CD4-positive, alpha-beta T cell (primary cell): ENCODE results near the gene SLC35C1. TPM values are rescaled to one million over a fixed set of nuclear protein-coding genes. Genes with fewer than 3 reads are reported as not detected.
A peak's percentile ranks its signal among the peaks of the same experiment; 100 is the strongest.

ENCODE experiments used
- ATAC-seq: fragments of 200-7000 bp; cut with Tn5 transposase; one replicate; pipeline ENCODE4 v1.10.0; 2022; ENCODE audit warnings: mild to moderate bottlenecking; ENCODE audit not compliant: poor library complexity
- CTCF ChIA-PET: fragments of 350-600 bp; sonication (Branson Sonifier 250); formaldehyde crosslinking; loops from one replicate; lab custom pipeline; 2021; ENCODE audit warnings: antibody characterized with exemption, inconsistent platforms; lab: Charles Lee
- POLR2A ChIA-PET: fragments of 350-600 bp; sonication (Branson Sonifier 250); formaldehyde crosslinking; loops from one replicate; lab custom pipeline; 2021; ENCODE audit warnings: antibody characterized with exemption, inconsistent platforms; lab: Charles Lee
- DNase-seq, 14 experiments: peaks; one replicate each; pipeline ENCODE4 v3.0.0-alpha.2; 2013 to 2020; ENCODE audit warnings: mixed read lengths in 2 of 14
- H3K27ac ChIP-seq, 2 donors: one replicate each; pipeline versions ENCODE4 v1.5.1 to v1.7.0; 2013; ENCODE audit warnings: low read length in 2 of 2, low read depth in 1 of 2, mild to moderate bottlenecking in 1 of 2
- H3K27me3 ChIP-seq, 2 experiments: 1 replicate in 1 of 2; 2 replicates in 1 of 2; pipeline versions ENCODE4 v1.6.1 to v1.7.0; 2013; ENCODE audit warnings: low read length in 2 of 2, control low read depth in 1 of 2, mild to moderate bottlenecking in 1 of 2, moderate library complexity in 1 of 2; ENCODE audit not compliant: insufficient read depth in 2 of 2, control insufficient read depth in 1 of 2
- H3K36me3 ChIP-seq: one replicate; pipeline ENCODE4 v1.6.1; 2013; ENCODE audit warnings: low read length, control low read depth; ENCODE audit not compliant: insufficient read depth
- H3K4me1 ChIP-seq: one replicate; pipeline ENCODE4 v1.6.1; 2013; ENCODE audit warnings: low read length, control low read depth; ENCODE audit not compliant: insufficient read depth
- H3K4me3 ChIP-seq: one replicate; pipeline ENCODE4 v1.5.1; 2013; ENCODE audit warnings: mild to moderate bottlenecking, low read length, moderate library complexity
- H3K9me3 ChIP-seq, 2 experiments: 1 replicate in 1 of 2; 2 replicates in 1 of 2; pipeline versions ENCODE4 v1.6.1 to v1.7.0; 2013; ENCODE audit warnings: low read length in 2 of 2, mild to moderate bottlenecking in 2 of 2, control low read depth in 1 of 2, moderate library complexity in 1 of 2; ENCODE audit not compliant: control insufficient read depth in 1 of 2, insufficient read depth in 1 of 2
- H3K27ac Mint-ChIP-seq: one replicate; pipeline ENCODE4 v1.8.0; 2020; ENCODE audit warnings: mixed read lengths
- H3K27me3 Mint-ChIP-seq: one replicate; pipeline ENCODE4 v1.8.0; 2021; ENCODE audit warnings: mixed read lengths
- H3K36me3 Mint-ChIP-seq: one replicate; pipeline ENCODE4 v1.8.0; 2021; ENCODE audit warnings: low read depth, mixed read lengths
- H3K4me1 Mint-ChIP-seq: one replicate; pipeline ENCODE4 v1.8.0; 2021; ENCODE audit warnings: low read depth, mixed read lengths
- H3K4me3 Mint-ChIP-seq: one replicate; pipeline ENCODE4 v1.8.0; 2020; ENCODE audit warnings: mild to moderate bottlenecking, mixed read lengths
- H3K9me3 Mint-ChIP-seq: one replicate; pipeline ENCODE4 v1.8.0; 2020; ENCODE audit warnings: mixed read lengths
- CTCF ChIP-seq: fragments of 200-600 bp; IDR thresholded peaks from one replicate; pipeline ENCODE4 v1.8.0; 2022; ENCODE audit warnings: antibody characterized with exemption, mild to moderate bottlenecking
- intact Hi-C, 2 experiments: fragments of 100-400 bp; cut with DNase I in 1 of 2; cut with micrococcal nuclease in 1 of 2; formaldehyde crosslinking; loops; one replicate each; pipeline versions ENCODE4 v1.15.1 to v1.9.0; 2023 to 2025; cut with DNase I, micrococcal nuclease
- total RNA-seq, 174 experiments: library from RNA in 2 of 174; stranded (reverse) in 2 of 174; gene quantifications; one replicate each; pipeline ENCODE4 v1.2.3 and lab custom pipeline; 2021 to 2026

Gene SLC35C1
- total RNA-seq, 2 experiments from 2014 or later = 4.4 to 4.9 TPM

GRCh38 chr11:45850446-45850845, 45.5 kb downstream of the SLC35C1 start:
- no peak for TF ChIP-seq CTCF
- no peak for ATAC-seq
- CTCF ChIA-PET = interaction anchor here (0.9 kb wide), 1 partner anchor 79 kb away, joined by 3 read pairs; no protein-coding TSS in a partner anchor
- peak in 1 of 14 experiments; percentile 11 for DNase-seq
- Mint-ChIP-seq H3K27ac (peak overlapping the region; percentile 24), H3K36me3 (peaks cover 32% of the 10 kb centered on the region), H3K9me3 (no peaks in the 10 kb centered on the region), H3K4me1 (peaks cover 55% of the 10 kb centered on the region), H3K4me3 (peak overlapping the region; percentile 96), H3K27me3 (no peaks in the 10 kb centered on the region)
- POLR2A ChIA-PET = no interaction called here
- intact Hi-C loops = no loop called here
- no peaks in the 10 kb centered on the region for H3K9me3 ChIP-seq
- no peak overlapping the region for H3K4me3 ChIP-seq
- H3K4me1 ChIP-seq = peaks cover 38% of the 10 kb centered on the region
- no peak overlapping the region for H3K27ac ChIP-seq
- H3K36me3 ChIP-seq = peaks cover 18% of the 10 kb centered on the region
- no peaks in the 10 kb centered on the region for H3K27me3 ChIP-seq

- Mint-ChIP-seq H3K4me1 (peaks cover 49% of the 10 kb centered on the region), H3K27ac (no peak overlapping the region), H3K36me3 (peaks cover 40% of the 10 kb centered on the region), H3K27me3 (no peaks in the 10 kb centered on the region), H3K9me3 (no peaks in the 10 kb centered on the region), H3K4me3 (no peak overlapping the region)
- ATAC-seq (no peak), DNase-seq (no peak)
- H3K36me3 ChIP-seq = peaks cover 25% of the 10 kb centered on the region
- TF ChIP-seq CTCF = no peak
- H3K4me1 ChIP-seq = peaks cover 36% of the 10 kb centered on the region
- H3K9me3 ChIP-seq = no peaks in the 10 kb centered on the region
- no peak overlapping the region for H3K4me3 ChIP-seq
- no peaks in the 10 kb centered on the region for H3K27me3 ChIP-seq
- H3K27ac ChIP-seq = no peak overlapping the region
- POLR2A ChIA-PET = no interaction called here
- intact Hi-C loops = no loop called here
- CTCF ChIA-PET = no interaction called here
Observed at GRCh38 chr11:45851228-45851627, 46.3 kb downstream of the SLC35C1 start.

- POLR2A ChIA-PET = no interaction called here
- peaks cover 40% of the 10 kb centered on the region for H3K4me1 Mint-ChIP-seq
- Histone ChIP-seq H3K9me3 (no peaks in the 10 kb centered on the region), H3K4me1 (peaks cover 28% of the 10 kb centered on the region), H3K4me3 (no peak overlapping the region), H3K27me3 (no peaks in the 10 kb centered on the region), H3K36me3 (peaks cover 32% of the 10 kb centered on the region), H3K27ac (no peak overlapping the region)
- ATAC-seq (no peak), DNase-seq (no peak)
- CTCF ChIA-PET = no interaction called here
- peak overlapping the region; percentile 42 for H3K4me3 Mint-ChIP-seq
- H3K27ac Mint-ChIP-seq = no peak overlapping the region
- H3K27me3 Mint-ChIP-seq = no peaks in the 10 kb centered on the region
- no peaks in the 10 kb centered on the region for H3K9me3 Mint-ChIP-seq
- intact Hi-C loops = no loop called here
- H3K36me3 Mint-ChIP-seq = peaks cover 45% of the 10 kb centered on the region
- no peak for TF ChIP-seq CTCF
Observed at GRCh38 chr11:45852018-45852711, 47.2 kb downstream of the SLC35C1 start.
